ENCODE data around the gene APOLD1. TPM values are rescaled to one million over a fixed set of nuclear protein-coding genes. Genes with fewer than 3 reads are reported as not detected.

The APOLD1 gene
- total and polyA plus RNA-seq, 2 of the 8 experiments (the other 6 are each of a cell fraction or from before 2014, with no cell fraction given) = 0.12 to 0.71 TPM

DNA sequence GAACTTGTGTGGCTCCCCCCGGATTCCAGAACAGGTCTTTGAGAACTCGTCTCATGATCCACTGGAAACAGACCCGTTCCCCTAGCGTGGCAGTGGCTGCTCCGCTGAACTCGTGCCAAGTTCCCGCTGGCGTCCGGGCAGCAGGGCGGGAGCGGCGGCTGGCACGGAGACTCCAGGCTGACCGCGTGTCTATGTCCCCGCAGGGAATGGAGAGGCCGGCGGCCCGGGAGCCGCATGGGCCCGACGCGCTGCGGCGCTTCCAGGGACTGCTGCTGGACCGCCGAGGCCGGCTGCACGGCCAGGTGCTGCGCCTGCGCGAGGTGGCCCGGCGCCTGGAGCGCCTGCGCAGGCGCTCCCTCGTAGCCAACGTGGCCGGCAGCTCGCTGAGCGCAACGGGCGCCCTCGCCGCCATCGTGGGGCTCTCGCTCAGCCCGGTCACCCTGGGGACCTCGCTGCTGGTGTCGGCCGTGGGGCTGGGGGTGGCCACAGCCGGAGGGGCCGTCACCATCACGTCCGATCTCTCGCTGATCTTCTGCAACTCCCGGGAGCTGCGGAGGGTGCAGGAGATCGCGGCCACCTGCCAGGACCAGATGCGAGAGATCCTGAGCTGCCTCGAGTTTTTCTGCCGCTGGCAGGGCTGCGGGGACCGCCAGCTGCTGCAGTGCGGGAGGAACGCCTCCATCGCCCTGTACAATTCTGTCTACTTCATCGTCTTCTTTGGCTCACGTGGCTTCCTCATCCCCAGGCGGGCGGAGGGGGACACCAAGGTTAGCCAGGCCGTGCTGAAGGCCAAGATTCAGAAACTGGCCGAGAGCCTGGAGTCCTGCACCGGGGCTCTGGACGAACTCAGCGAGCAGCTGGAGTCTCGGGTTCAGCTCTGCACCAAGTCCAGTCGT, 1.5 kb downstream of the APOLD1 start:
- no peak overlapping the region for H2BK20ac ChIP-seq (ENCODE audit: low read length)
- no peak overlapping the region for H3K27ac ChIP-seq (ENCODE audit: low read depth, low read length)
- no peak overlapping the region for H3K56ac ChIP-seq (replicated peaks; ENCODE audit: insufficient read length, low read depth, low read length)
- peak overlapping the region; percentile 64 to 65 for H3K4me2 ChIP-seq (ENCODE audit: insufficient read depth in 1 of 2, low read depth in 2 of 2, low read length in 2 of 2)
- H2BK12ac ChIP-seq (ENCODE audit: low read depth, low read length) = no peak overlapping the region
- H3K4ac ChIP-seq (replicated peaks; ENCODE audit: insufficient read length, low read depth, low read length) = peak overlapping the region; percentile 12
- H2AK5ac ChIP-seq (ENCODE audit: low read depth, low read length) = no peak overlapping the region
- H3K36me3 ChIP-seq (ENCODE audit: control insufficient read depth in 2 of 4, insufficient read depth in 4 of 4, low read length in 3 of 4) = no peaks in the 10 kb centered on the region
- no peak overlapping the region for H2BK5ac ChIP-seq (ENCODE audit: low read depth, low read length)
- H3K23ac ChIP-seq (ENCODE audit: insufficient read length) = no peak overlapping the region
- peaks cover 4% of the 10 kb centered on the region; the same call in 1 of the 2 replicates for H3K23me2 ChIP-seq (ENCODE audit: low read depth, low read length)
- H3K79me2 ChIP-seq (ENCODE audit: control insufficient read depth in 1 of 2, insufficient read depth in 2 of 2, low read length in 2 of 2) = no peaks in the 10 kb centered on the region
- no peak overlapping the region for H2BK120ac ChIP-seq (replicated peaks; ENCODE audit: low read depth, low read length)
- H3K27me3 ChIP-seq (replicated peaks in 1 of 4; ENCODE audit: control insufficient read depth in 3 of 4, extremely low read depth in 1 of 4, insufficient read depth in 3 of 4, low read length in 3 of 4) = peaks cover 12 to 29% (median 18%) of the 10 kb centered on the region in 4 experiments
- peak overlapping the region; percentile 92 for H4K8ac ChIP-seq (ENCODE audit: extremely low read depth, insufficient read depth, low read length)
- no peak overlapping the region; the same call in 1 of the 2 replicates for H2BK15ac ChIP-seq (ENCODE audit: low read length)
- H3K9ac ChIP-seq (replicated peaks in 1 of 4; ENCODE audit: extremely low read depth in 1 of 4, low read depth in 3 of 4, low read length in 3 of 4) = 0 out of 7 replicates have a peak overlapping the region, but pooled peaks of 1 of the 4 experiments have one; percentile 20
- no peak overlapping the region for H3K18ac ChIP-seq (ENCODE audit: extremely low read depth, low read length)
- no peaks in the 10 kb centered on the region for H4K20me1 ChIP-seq (replicated peaks in 1 of 2; ENCODE audit: control insufficient read depth in 1 of 2, insufficient read depth in 2 of 2, low read length in 2 of 2)
- no peak overlapping the region for H3K14ac ChIP-seq (ENCODE audit: insufficient read length)
- H4K5ac ChIP-seq (ENCODE audit: insufficient read length, low read depth, low read length) = peak overlapping the region; percentile 41
- peaks cover 5 to 13% (median 11%) of the 10 kb centered on the region in 4 experiments for H3K4me1 ChIP-seq (replicated peaks in 1 of 4; ENCODE audit: control insufficient read depth in 3 of 4, insufficient read depth in 4 of 4, low read length in 3 of 4)
- 64% methylated on average over 64 of the region's 80 CpGs; no CpG with 5 or more reads in 1 of the 2 experiments for whole genome bisulfite sequencing, 2 experiments (ENCODE audit: extremely low coverage in 1 of 2, insufficient coverage in 1 of 2, insufficient read length in 1 of 2, insufficient replicate concordance in 2 of 2, low coverage in 1 of 2, low lambda C conversion rate in 2 of 2, missing lambda C conversion rate in 1 of 2)
- peak; percentile 57 to 73 for DNase-seq (ENCODE audit: low read depth in 1 of 2, low spot score in 2 of 2)
- no peaks in the 10 kb centered on the region for H3K79me1 ChIP-seq (ENCODE audit: low read depth, low read length)
- ChIA-PET POLR2A (ENCODE audit: partially characterized antibody) (no interaction called here), CTCF (ENCODE audit: partially characterized antibody) (interaction anchor here (1.1 to 4.7 kb wide), 4 partner anchors 27 to 196 kb away, joined by 3 to 55 read pairs (median 6); partner anchors contain the start of gene DDX47)
- no peaks in the 10 kb centered on the region for H3K9me3 ChIP-seq (ENCODE audit: insufficient read depth in 2 of 2, low read depth in 1 of 2, low read length in 1 of 2)
- no peak for FAIRE-seq
- peak overlapping the region; percentile 71 for H4K91ac ChIP-seq (replicated peaks; ENCODE audit: insufficient read length, low read length)
- H3K4me3 ChIP-seq (ENCODE audit: extremely low read depth in 1 of 4, insufficient read depth in 2 of 4, low read depth in 3 of 4, low read length in 4 of 4) = peak overlapping the region in 2 of 4 experiments; percentile 37 to 50; a peak in 6 of 8 replicates
- peak overlapping the region; percentile 60 for H2AFZ ChIP-seq (ENCODE audit: low read length)
- TF ChIP-seq, protein P1, sequence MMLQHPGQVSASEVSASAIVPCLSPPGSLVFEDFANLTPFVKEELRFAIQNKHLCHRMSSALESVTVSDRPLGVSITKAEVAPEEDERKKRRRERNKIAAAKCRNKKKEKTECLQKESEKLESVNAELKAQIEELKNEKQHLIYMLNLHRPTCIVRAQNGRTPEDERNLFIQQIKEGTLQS (IDR thresholded peaks at IDR 0.05; ENCODE audit: insufficient read depth, low read depth, low read length) = no peak
- TF ChIP-seq EZH2 (IDR thresholded peaks at IDR 0.05; ENCODE audit: low read depth, low read length, severe bottlenecking) = peak; percentile 41
- TF ChIP-seq RBBP5 (IDR thresholded peaks at IDR 0.05; ENCODE audit: borderline replicate concordance, low read depth, low read length) = no peak
- TF ChIP-seq TEAD4 (IDR thresholded peaks at IDR 0.05; ENCODE audit: low read depth, low read length) = no peak
- peak; percentile 64 for TF ChIP-seq PHF8 (conservative IDR thresholded peaks at IDR 0.05; ENCODE audit: low read depth, low read length)
- TF ChIP-seq JUND (IDR thresholded peaks at IDR 0.05; ENCODE audit: low read length) = no peak
- no peak for TF ChIP-seq CHD2 (IDR thresholded peaks at IDR 0.05; ENCODE audit: low read length)
- no peak for TF ChIP-seq JUN (IDR thresholded peaks at IDR 0.05; ENCODE audit: low read depth, low read length)
- no peak for TF ChIP-seq CBX5 (IDR thresholded peaks at IDR 0.05; ENCODE audit: low read depth, low read length)
- no peak for TF ChIP-seq KDM5A (IDR thresholded peaks at IDR 0.05; ENCODE audit: low read length)
- peak in 1 of 2 experiments; percentile 43; a peak in 1 of 3 replicates for TF ChIP-seq POLR2A (IDR thresholded peaks at IDR 0.05; ENCODE audit: control extremely low read depth in 1 of 2, low read depth in 2 of 2, low read length in 2 of 2)

Data from H1 (cell line).